ENCODE results near the gene DRG1.

DNA sequence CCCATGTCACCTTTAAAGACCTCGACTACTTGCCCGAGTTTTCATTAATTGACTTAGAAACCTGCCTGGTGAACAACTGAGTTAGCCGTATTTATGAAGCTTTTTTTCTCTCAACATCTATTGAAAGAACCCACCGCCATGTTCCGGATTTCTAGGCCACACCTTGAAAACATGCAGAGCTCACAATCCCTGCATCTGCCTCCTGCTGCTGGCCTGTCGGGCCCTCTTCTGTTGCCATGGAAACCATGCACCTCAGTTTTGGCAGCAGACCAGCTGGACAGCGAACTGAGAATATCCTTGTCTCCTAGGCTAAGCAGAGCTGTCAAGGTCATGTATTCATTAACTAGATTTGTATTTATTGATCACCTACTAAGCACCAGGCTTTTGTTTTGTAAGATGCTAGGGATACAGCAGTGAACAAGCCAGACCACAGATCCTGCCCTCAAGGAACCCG is 49.0 kb upstream of the DRG1 start:
- TF ChIP-seq, protein P1, sequence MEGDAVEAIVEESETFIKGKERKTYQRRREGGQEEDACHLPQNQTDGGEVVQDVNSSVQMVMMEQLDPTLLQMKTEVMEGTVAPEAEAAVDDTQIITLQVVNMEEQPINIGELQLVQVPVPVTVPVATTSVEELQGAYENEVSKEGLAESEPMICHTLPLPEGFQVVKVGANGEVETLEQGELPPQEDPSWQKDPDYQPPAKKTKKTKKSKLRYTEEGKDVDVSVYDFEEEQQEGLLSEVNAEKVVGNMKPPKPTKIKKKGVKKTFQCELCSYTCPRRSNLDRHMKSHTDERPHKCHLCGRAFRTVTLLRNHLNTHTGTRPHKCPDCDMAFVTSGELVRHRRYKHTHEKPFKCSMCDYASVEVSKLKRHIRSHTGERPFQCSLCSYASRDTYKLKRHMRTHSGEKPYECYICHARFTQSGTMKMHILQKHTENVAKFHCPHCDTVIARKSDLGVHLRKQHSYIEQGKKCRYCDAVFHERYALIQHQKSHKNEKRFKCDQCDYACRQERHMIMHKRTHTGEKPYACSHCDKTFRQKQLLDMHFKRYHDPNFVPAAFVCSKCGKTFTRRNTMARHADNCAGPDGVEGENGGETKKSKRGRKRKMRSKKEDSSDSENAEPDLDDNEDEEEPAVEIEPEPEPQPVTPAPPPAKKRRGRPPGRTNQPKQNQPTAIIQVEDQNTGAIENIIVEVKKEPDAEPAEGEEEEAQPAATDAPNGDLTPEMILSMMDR (IDR thresholded peaks at IDR 0.05), result no peak
- TF ChIP-seq ZBTB21 (CRISPR knock-in tag; IDR thresholded peaks at IDR 0.05; ENCODE audit: borderline replicate concordance) (no peak), SP1 (CRISPR knock-in tag; conservative IDR thresholded peaks at IDR 0.05) (no peak), ZNF121 (CRISPR knock-in tag; IDR thresholded peaks at IDR 0.05) (no peak), OVOL2 (CRISPR knock-in tag; IDR thresholded peaks at IDR 0.05; ENCODE audit: borderline replicate concordance) (no peak), MAX (CRISPR knock-in tag; IDR thresholded peaks at IDR 0.05) (no peak), AFF4 (CRISPR knock-in tag; IDR thresholded peaks at IDR 0.05; ENCODE audit: borderline replicate concordance) (no peak), CREB1 (CRISPR knock-in tag; IDR thresholded peaks at IDR 0.05) (no peak), ESRRA (CRISPR knock-in tag; IDR thresholded peaks at IDR 0.05; ENCODE audit: borderline replicate concordance) (no peak)
- TF ChIP-seq, protein P2, sequence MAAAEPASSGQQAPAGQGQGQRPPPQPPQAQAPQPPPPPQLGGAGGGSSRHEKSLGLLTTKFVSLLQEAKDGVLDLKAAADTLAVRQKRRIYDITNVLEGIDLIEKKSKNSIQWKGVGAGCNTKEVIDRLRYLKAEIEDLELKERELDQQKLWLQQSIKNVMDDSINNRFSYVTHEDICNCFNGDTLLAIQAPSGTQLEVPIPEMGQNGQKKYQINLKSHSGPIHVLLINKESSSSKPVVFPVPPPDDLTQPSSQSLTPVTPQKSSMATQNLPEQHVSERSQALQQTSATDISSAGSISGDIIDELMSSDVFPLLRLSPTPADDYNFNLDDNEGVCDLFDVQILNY (CRISPR knock-in tag; IDR thresholded peaks at IDR 0.05), result no peak
